ENCODE results near the gene ULK3. TPM values are rescaled to one million over a fixed set of nuclear protein-coding genes. Genes with fewer than 3 reads are reported as not detected.

The ULK3 gene
- total RNA-seq, 1 experiment from 2014 or later, result 19.5 TPM

GRCh38 chr15:74833376-74834107, 9.4 kb downstream of the ULK3 start:
- no peaks in the 10 kb centered on the region for H3K27me3 ChIP-seq
- H3K9me3 ChIP-seq, result no peaks in the 10 kb centered on the region
- peaks cover 11% of the 10 kb centered on the region; the same call in 1 of the 2 replicates for H3K36me3 ChIP-seq
- no peak overlapping the region for H3K4me3 ChIP-seq
- DNase-seq, result no peak

DNA sequence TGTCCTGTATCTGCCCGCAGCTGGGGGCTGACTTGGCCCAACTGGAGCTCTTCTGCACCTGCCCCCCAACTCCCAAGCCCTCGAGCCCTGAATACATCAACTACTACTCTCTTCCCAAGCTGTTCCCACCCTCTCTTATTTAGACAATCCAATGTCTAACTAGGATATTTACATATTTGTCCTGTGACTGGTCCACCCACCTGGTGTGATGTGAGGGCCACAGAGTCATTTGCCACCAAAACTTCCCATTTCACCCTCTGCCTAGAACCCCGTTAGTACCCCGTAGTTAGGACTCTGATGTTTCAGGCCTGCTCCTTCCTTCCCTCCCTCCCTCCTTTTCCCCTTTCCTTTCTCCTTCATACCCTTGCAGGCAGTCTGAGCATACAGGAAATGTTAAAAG, 10.1 kb downstream of the ULK3 start:
- H3K4me3 ChIP-seq, result no peak overlapping the region

DNA sequence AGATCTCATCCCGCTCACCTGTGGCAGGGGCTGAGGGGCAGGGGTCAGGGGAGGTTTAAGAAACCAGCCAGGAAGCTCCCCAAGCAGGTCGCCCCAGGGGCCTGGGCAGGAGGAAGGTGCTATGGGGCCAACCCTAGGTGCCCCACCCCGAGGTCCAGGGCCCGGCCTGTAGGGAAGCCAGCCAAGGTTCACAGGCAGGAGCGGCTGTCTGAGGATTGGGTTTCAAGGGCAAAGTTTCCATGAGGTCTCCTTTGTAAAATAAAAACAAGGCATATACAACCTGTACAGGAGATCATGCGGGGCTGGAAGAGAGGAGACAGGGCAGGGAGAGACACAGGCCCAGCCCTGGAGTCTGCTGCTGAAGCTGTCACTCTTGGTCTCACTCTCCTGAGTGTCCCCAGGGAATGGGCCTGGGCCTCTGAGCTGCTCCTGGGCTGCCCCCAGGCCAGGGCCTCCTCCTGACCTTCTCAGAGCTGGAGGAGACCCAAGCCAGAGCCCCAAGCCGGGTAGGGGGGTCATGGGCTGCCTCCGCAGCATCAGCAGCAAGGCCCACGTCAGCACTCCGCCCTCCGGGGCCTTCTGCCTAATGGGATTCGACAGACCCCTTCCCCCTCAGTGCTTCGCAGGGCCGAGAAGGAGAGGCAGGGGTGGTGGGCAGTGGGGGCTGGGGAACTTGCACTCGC, 11.0 kb downstream of the ULK3 start:
- no peak for DNase-seq
- no peak overlapping the region for H3K4me3 ChIP-seq

More for the DNA sequence above, 10.1 kb downstream of the ULK3 start:
- Histone ChIP-seq H3K36me3 (peaks cover 7% of the 10 kb centered on the region; the same call in 1 of the 2 replicates), H3K27me3 (no peaks in the 10 kb centered on the region), H3K9me3 (no peaks in the 10 kb centered on the region)
- no peak for DNase-seq

DNA sequence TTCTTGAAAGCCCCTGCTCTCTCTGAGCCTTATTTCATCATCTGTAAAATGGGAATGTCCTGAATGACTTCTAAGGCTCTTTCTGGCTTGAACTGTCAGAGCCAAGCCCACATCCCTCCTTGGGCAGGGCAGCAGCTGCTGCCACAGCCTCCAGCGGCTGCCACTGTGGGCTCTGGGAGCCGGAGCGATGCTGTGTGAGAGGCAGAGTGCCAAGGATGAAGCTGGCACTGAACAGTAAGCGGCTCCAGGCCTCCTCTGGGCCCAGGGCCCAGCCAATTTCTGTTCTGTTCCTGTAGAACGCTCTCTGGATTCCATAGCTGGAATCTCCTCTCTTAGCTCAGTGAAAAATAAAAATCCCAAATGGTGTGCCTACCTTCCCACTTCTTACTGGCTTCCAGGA, 12.1 kb downstream of the ULK3 start:
- peak; percentile 77 for DNase-seq
- Histone ChIP-seq H3K4me3 (no peak overlapping the region), H3K36me3 (peaks cover 7% of the 10 kb centered on the region; the same call in 1 of the 2 replicates), H3K27me3 (peaks cover 6% of the 10 kb centered on the region; the same call in 1 of the 2 replicates), H3K9me3 (no peaks in the 10 kb centered on the region)

More for the DNA sequence above, 11.0 kb downstream of the ULK3 start:
- H3K27me3 ChIP-seq, result peaks cover 1% of the 10 kb centered on the region; the same call in 1 of the 2 replicates
- H3K9me3 ChIP-seq, result no peaks in the 10 kb centered on the region
- peaks cover 7% of the 10 kb centered on the region; the same call in 1 of the 2 replicates for H3K36me3 ChIP-seq

DNA sequence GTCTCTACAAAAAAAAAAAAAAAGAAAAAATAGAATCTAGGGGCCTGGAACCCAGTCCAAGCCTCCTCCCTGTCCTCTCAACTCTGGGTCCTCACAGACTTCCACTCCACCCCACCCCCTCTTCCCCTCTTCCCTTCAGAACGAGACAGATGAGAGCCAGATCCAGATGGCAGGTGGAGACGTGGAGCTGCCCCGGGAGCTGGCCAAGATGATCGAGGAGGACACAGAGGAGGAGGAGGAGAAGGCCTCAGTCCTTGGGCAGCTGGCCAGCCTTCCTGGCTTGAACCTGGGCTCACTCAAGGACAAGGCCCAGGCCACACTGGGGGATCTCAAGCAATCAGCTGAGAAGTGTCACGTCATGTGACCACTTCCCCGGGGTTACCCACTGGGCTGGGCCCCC, 13.0 kb downstream of the ULK3 start:
- Histone ChIP-seq H3K4me3 (no peak overlapping the region), H3K36me3 (no peaks in the 10 kb centered on the region; the same call in 1 of the 2 replicates), H3K9me3 (no peaks in the 10 kb centered on the region), H3K27me3 (peaks cover 6% of the 10 kb centered on the region; the same call in 1 of the 2 replicates)
- DNase-seq, result no peak

GRCh38 chr15:74829486-74829885, 13.5 kb downstream of the ULK3 start:
- Histone ChIP-seq H3K4me3 (no peak overlapping the region), H3K36me3 (no peaks in the 10 kb centered on the region), H3K27me3 (peaks cover 6% of the 10 kb centered on the region; the same call in 1 of the 2 replicates), H3K9me3 (no peaks in the 10 kb centered on the region)
- no peak for DNase-seq

GRCh38 chr15:74828835-74829234, 14.1 kb downstream of the ULK3 start:
- Histone ChIP-seq H3K36me3 (no peaks in the 10 kb centered on the region), H3K27me3 (peaks cover 6% of the 10 kb centered on the region; the same call in 1 of the 2 replicates), H3K9me3 (no peaks in the 10 kb centered on the region), H3K4me3 (no peak overlapping the region)
- no peak for DNase-seq

DNA sequence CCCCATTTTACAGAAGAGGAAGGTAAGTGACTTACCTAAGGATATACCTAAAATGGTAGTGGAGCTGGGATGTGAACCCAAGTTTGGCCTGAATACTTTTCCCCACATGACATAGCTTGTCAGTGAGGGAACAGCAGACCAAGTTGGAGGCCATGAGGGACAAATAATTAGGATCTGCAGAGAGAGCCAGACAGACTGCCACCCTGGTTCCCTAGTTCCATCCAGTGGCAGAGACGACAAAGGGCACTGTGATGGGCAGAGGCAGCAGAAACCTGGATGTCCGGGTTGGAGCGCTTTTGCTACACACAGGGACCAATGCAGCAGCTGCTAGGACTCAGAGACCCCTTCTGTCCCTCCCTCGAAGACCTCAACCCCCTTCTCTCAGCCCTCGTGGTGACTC, 15.3 kb downstream of the ULK3 start:
- H3K4me3 ChIP-seq, result no peak overlapping the region
- peaks cover 6% of the 10 kb centered on the region; the same call in 1 of the 2 replicates for H3K27me3 ChIP-seq
- no peaks in the 10 kb centered on the region for H3K9me3 ChIP-seq
- no peak for DNase-seq
- no peaks in the 10 kb centered on the region for H3K36me3 ChIP-seq

- peaks cover 6% of the 10 kb centered on the region; the same call in 1 of the 2 replicates for H3K27me3 ChIP-seq
These were observed 16.0 kb downstream of the ULK3 start for GRCh38 chr15:74826921-74827320.

GRCh38 chr15:74826364-74826819, 16.6 kb downstream of the ULK3 start, which contains the start of gene CPLX3:
TSS of gene CPLX3 (plus strand) at chr15:74826627. CDS start at chr15:74826704, 77 bp downstream.
- no peak within 1 kb of the TSS for H3K4me3 ChIP-seq
- no peaks in the 10 kb centered on the region for H3K36me3 ChIP-seq
- H3K27me3 ChIP-seq, result peaks cover 6% of the 10 kb centered on the region; the same call in 1 of the 2 replicates
- no peak for DNase-seq
- H3K9me3 ChIP-seq, result no peaks in the 10 kb centered on the region

More at GRCh38 chr15:74826921-74827320, 16.0 kb downstream of the ULK3 start:
- no peak for DNase-seq
- no peaks in the 10 kb centered on the region for H3K9me3 ChIP-seq
- no peak overlapping the region for H3K4me3 ChIP-seq
- H3K36me3 ChIP-seq, result no peaks in the 10 kb centered on the region

DNA sequence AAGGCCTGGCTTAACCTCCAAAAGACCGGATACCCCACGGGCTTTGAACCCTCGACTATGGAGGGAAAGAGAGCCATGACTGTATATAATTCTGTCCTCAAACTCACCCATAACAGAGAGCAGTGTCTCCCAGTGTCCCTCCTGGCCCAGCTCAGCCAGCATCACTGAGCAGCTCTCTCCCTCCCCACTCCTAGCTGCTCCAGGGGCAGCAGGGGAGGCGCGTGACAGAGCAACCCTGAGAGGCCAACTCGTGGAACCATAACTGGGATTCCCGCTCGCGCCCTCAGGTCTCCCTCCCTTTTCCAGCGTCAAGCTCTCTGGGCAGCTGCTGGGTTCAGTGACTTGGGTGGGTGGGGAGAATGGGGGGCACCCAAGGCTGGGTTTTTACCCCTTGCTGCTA, 17.1 kb downstream of the ULK3 start:
- no peaks in the 10 kb centered on the region for H3K36me3 ChIP-seq

DNA sequence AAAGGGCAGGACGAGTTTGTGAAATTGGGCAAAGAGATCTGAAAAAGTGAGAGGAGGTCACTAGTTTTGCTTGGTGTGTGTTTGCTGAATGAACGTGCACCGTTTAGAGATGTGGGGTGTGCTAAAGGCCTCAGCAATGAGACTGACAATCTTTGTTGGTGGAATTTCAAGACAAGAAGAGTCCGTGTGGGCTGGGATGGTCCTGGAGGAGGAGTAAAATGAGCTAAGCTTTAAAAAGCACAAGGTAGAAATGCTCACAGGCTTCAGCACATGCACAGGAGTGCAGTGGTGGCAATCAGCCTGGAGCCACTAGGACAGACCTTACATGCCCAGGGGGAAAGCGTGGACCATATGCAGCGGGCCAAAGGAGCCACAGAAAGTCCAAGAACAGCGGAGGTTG, 18.0 kb downstream of the ULK3 start:
- H3K4me3 ChIP-seq, result no peak overlapping the region
- H3K27me3 ChIP-seq, result peaks cover 6% of the 10 kb centered on the region; the same call in 1 of the 2 replicates
- no peaks in the 10 kb centered on the region for H3K9me3 ChIP-seq
- H3K36me3 ChIP-seq, result no peaks in the 10 kb centered on the region
- no peak for DNase-seq

More for the DNA sequence above, 17.1 kb downstream of the ULK3 start:
- DNase-seq, result no peak
- peaks cover 6% of the 10 kb centered on the region; the same call in 1 of the 2 replicates for H3K27me3 ChIP-seq
- no peak overlapping the region for H3K4me3 ChIP-seq
- H3K9me3 ChIP-seq, result no peaks in the 10 kb centered on the region

DNA sequence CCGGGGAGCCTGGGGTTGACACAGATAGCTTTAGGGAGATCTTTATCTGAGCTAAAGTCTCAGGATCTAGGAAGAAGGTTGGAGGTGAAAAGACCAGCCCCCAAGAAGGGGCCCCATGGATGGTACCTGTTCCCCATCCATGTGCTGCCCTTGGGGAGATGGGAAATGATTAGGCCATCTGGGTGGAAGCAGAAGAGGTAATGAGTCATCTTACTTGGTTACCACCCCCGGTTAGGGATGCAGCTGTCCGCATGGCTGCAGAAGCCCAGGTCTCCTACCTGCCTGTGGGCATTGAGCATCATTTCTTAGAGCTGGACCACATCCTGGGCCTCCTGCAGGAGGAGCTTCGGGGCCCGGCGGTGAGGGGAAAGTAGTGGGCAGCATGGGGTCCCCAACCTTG, 19.6 kb downstream of the ULK3 start:
- H3K27me3 ChIP-seq, result peaks cover 6% of the 10 kb centered on the region; the same call in 1 of the 2 replicates
- H3K36me3 ChIP-seq, result no peaks in the 10 kb centered on the region
- H3K9me3 ChIP-seq, result no peaks in the 10 kb centered on the region
- no peak overlapping the region for H3K4me3 ChIP-seq
- no peak for DNase-seq

DNA sequence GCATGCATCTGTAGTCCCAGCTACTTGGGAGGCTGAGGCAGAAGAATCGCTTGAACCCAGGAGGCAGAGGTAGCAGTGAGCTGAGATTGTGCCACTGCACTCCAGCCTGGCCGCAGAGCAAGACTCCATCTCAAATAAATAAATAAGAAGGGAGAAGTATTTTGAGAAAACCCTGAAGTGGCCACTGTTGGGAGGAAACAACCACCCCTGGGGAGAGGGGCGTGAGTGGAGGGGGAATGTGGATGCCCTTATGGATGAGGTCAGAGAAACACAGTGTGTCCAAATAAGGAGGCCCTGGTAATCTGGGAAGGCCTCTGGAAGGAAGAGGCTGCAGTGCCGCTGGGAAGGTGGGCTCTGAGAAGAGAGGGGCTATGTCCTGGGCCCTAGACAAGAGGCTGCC, 20.7 kb downstream of the ULK3 start:
- H3K9me3 ChIP-seq, result no peaks in the 10 kb centered on the region
- H3K4me3 ChIP-seq, result no peak overlapping the region
- peaks cover 6% of the 10 kb centered on the region; the same call in 1 of the 2 replicates for H3K27me3 ChIP-seq
- DNase-seq, result no peak
- no peaks in the 10 kb centered on the region for H3K36me3 ChIP-seq

- Histone ChIP-seq H3K27me3 (peaks cover 3% of the 10 kb centered on the region; the same call in 1 of the 2 replicates), H3K36me3 (no peaks in the 10 kb centered on the region), H3K9me3 (no peaks in the 10 kb centered on the region), H3K4me3 (no peak overlapping the region)
- no peak for DNase-seq
These were observed 21.2 kb downstream of the ULK3 start for GRCh38 chr15:74821790-74822158.

GRCh38 chr15:74821091-74821789, 21.7 kb downstream of the ULK3 start:
- DNase-seq, result no peak
- Histone ChIP-seq H3K36me3 (no peaks in the 10 kb centered on the region), H3K9me3 (no peaks in the 10 kb centered on the region), H3K4me3 (no peak overlapping the region), H3K27me3 (no peaks in the 10 kb centered on the region)

GRCh38 chr15:74820056-74820455, 22.9 kb downstream of the ULK3 start:
- Histone ChIP-seq H3K4me3 (no peak overlapping the region), H3K9me3 (no peaks in the 10 kb centered on the region), H3K27me3 (no peaks in the 10 kb centered on the region), H3K36me3 (no peaks in the 10 kb centered on the region)
- DNase-seq, result no peak

All from MG63 (cell line).